Urothelium cell line (cell line): ENCODE results near the gene ZNF420.

ENCODE experiments used
- DNase-seq: peaks from one replicate; pipeline ENCODE4 v3.0.0; 2011; ENCODE audit warnings: low spot score, mixed read lengths
- FAIRE-seq: peaks from 2 replicates; lab custom pipeline; 2011; peaks lifted over from hg19 to GRCh38; lab: Jason Lieb, UNC

ZNF420 gene

GRCh38 chr19:37136111-37136510 is 57.9 kb downstream of the ZNF420 start:
- DNase-seq (no peak), FAIRE-seq (no peak)

- no peak for FAIRE-seq
Measured at GRCh38 chr19:37148214-37148613, 70.0 kb downstream of the ZNF420 start.

GRCh38 chr19:37160153-37160552 is 81.9 kb downstream of the ZNF420 start:
- FAIRE-seq (no peak), DNase-seq (no peak)

More at GRCh38 chr19:37148214-37148613, 70.0 kb downstream of the ZNF420 start:
- DNase-seq = no peak

- no peak for FAIRE-seq
- no peak for DNase-seq
Measured at GRCh38 chr19:37165635-37166034, 87.4 kb downstream of the ZNF420 start.

GRCh38 chr19:37172368-37173366 is 94.4 kb downstream of the ZNF420 start, which contains the start of gene ZNF585A:
TSS of gene ZNF585A (minus strand) at chr19:37172695. CDS start at chr19:37169910, 2,785 bp downstream.
- DNase-seq = peak; percentile 91

More at GRCh38 chr19:37172368-37173366, 94.4 kb downstream of the ZNF420 start, which contains the start of gene ZNF585A:
- peak; percentile 90 for FAIRE-seq
